BJ (cell line): Measurements from ENCODE around the gene SFXN1. TPM values are rescaled to one million over a fixed set of nuclear protein-coding genes. Genes with fewer than 3 reads are reported as not detected.

Experiments used
- CTCF ChIA-PET: fragments of 350-600 bp; formaldehyde crosslinking; extraction: SDS; loops from one replicate; lab custom pipeline; 2021; ENCODE audit warnings: antibody characterized with exemption, inconsistent platforms; lab: Yijun Ruan, JAX
- POLR2A ChIA-PET: fragments of 300-600 bp; sonication (Branson Sonifier 250); formaldehyde crosslinking; extraction: SDS; loops from one replicate; lab custom pipeline; 2021; ENCODE audit warnings: antibody characterized with exemption; lab: Charles Lee
- DNase-seq: peaks from one replicate; pipeline ENCODE4 v3.0.0-alpha.2; 2011; ENCODE audit warnings: low read depth
- H3K27me3 ChIP-seq: 2 replicates; pipeline ENCODE4 v1.6.0; 2011; ENCODE audit warnings: low read length; ENCODE audit not compliant: control insufficient read depth, insufficient read depth
- H3K36me3 ChIP-seq: 2 replicates; pipeline ENCODE4 v1.5.1; 2011; ENCODE audit warnings: low read length; ENCODE audit not compliant: control insufficient read depth, insufficient read depth
- H3K4me3 ChIP-seq: 2 replicates; pipeline ENCODE4 v1.5.1; 2011; ENCODE audit warnings: low read depth, mild to moderate bottlenecking, control low read depth, low read length
- polyA plus RNA-seq: library from polyadenylated mRNA; depleted of rRNA; stranded (reverse); fragments of >200 nt; gene quantifications from 2 replicates; pipeline ENCODE4 v1.2.3, GENCODE V29; 2011
- TF ChIP-seq, protein P1 (sequence below): IDR thresholded peaks from 2 replicates; pipeline ENCODE4 v1.5.1; 2011; ENCODE audit warnings: low read depth, mild to moderate bottlenecking, control low read depth, inconsistent platforms, low read length, moderate library complexity; ENCODE audit not compliant: insufficient read depth

Gene SFXN1
- polyA plus RNA-seq, 1 experiment = 89.9 TPM

DNA sequence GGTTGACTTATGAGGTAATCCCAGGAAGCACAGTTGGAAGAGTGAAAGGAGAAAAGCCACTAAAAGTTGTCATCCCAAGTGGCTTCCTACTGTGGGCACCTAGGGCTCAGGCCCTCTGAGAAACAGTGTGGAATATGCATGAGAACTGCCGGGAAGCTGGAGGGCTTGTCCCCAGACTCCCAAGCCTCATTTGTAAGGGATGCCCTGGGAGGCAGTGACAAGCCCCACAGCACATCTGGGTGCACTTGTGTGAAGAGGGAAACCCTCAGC is 64.5 kb downstream of the SFXN1 start:
- Histone ChIP-seq H3K27me3 (no peaks in the 10 kb centered on the region), H3K36me3 (no peaks in the 10 kb centered on the region), H3K4me3 (no peak overlapping the region)
- ChIA-PET POLR2A (no interaction called here), CTCF (interaction anchor here (1.2 to 2.1 kb wide), 2 partner anchors 9 to 18 kb away, joined by 3 to 8 read pairs; no protein-coding TSS in a partner anchor)
- TF ChIP-seq, protein P1, sequence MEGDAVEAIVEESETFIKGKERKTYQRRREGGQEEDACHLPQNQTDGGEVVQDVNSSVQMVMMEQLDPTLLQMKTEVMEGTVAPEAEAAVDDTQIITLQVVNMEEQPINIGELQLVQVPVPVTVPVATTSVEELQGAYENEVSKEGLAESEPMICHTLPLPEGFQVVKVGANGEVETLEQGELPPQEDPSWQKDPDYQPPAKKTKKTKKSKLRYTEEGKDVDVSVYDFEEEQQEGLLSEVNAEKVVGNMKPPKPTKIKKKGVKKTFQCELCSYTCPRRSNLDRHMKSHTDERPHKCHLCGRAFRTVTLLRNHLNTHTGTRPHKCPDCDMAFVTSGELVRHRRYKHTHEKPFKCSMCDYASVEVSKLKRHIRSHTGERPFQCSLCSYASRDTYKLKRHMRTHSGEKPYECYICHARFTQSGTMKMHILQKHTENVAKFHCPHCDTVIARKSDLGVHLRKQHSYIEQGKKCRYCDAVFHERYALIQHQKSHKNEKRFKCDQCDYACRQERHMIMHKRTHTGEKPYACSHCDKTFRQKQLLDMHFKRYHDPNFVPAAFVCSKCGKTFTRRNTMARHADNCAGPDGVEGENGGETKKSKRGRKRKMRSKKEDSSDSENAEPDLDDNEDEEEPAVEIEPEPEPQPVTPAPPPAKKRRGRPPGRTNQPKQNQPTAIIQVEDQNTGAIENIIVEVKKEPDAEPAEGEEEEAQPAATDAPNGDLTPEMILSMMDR = no peak
- no peak for DNase-seq

DNA sequence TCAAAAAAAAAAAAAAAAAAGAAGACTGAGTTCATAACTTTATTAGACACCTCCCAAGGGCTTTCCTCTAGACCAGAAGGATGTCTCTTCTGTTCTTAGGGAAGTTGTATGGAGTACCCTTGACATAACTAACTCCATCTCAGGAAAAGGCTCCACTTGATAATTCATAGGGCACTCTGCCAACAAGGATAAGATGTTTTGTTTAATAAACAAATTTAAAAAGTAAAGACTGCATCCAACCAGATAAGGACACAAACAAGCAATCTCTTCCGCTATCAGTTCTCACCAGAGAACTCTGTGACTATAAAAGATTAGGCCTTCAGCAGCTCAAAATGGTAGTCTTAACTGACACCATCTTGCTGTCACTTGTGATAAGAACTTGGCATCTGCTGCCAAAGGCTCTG is 65.8 kb downstream of the SFXN1 start:
- TF ChIP-seq, protein P1 = no peak
- no peak for DNase-seq
- POLR2A ChIA-PET = no interaction called here
- CTCF ChIA-PET = no interaction called here
- Histone ChIP-seq H3K36me3 (no peaks in the 10 kb centered on the region), H3K4me3 (no peak overlapping the region), H3K27me3 (no peaks in the 10 kb centered on the region)

DNA sequence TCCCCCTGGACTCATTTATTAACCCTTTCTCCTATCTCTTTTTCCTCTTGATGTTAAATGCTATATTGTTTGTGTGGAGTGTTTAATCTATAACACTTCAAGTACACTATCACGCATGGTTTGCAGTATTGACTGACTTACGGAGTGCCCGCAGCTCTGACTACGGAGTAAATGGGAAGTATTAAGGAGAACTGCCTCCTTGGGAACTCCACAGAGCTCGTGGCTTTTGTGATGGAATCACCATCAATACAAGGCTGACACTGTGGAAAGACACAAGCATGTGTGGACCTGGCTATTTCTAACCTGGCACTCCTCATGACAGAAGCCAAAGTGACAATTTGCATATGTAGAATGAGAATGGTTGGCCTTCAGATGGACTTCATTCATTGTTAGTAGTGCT is 66.2 kb downstream of the SFXN1 start:
- H3K4me3 ChIP-seq = no peak overlapping the region

DNA sequence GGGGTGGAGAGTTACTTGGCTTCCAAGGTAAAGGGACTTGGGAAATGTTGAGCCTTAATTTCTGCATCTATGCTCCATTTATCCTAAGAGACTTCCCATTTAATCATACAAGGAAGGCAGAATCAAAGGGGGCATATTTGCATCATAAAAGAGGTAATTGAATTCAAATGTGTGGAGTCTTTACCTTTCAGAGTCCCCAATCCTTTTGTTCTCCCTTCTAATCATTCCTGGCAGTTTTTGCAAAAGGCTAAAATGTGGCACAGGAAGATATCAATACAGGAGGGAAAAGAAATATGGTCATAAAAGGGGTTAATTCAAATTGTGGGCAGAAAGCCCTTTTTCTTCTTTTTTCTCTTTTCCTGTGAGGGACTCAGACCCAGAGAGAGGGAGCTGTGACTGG is 69.5 kb downstream of the SFXN1 start:
- POLR2A ChIA-PET = no interaction called here

More for the DNA sequence above, 66.2 kb downstream of the SFXN1 start:
- no peak for DNase-seq
- POLR2A ChIA-PET = no interaction called here
- TF ChIP-seq, protein P1 = no peak
- no peaks in the 10 kb centered on the region for H3K27me3 ChIP-seq
- CTCF ChIA-PET = no interaction called here
- no peaks in the 10 kb centered on the region for H3K36me3 ChIP-seq

DNA sequence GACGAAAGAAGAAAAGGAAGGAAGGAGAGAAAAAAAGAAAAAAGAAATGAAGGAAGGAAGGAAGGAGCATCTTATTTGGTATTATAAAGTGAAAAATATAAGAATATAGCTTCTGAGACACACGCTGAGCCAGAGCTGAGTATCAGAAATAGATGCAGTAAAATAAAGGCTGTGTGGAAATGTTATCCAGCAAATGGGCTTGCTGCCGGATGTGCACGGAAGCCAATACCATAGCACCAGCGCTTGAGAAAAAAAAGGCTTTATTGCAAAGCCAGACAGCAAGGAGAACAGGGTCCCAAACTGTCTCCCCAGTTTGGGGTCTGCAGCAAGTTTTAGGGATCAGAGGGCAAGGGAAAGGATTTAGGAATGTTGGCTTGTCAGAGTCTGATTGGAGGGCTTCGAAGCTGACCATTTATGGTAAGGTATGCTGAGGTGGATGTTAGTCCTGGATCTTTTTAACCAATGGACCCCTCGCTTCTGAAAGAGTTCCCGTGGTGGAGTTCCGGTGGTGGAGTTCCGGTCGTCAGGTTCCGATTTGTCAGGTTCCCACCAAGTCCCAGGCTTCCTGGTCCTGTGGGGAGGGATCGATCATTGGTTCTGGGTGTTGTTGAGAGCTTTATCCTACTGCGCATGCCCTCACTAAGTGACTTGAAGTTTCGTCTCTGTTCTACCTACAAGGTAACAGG is 70.4 kb downstream of the SFXN1 start:
- Histone ChIP-seq H3K36me3 (no peaks in the 10 kb centered on the region), H3K27me3 (no peaks in the 10 kb centered on the region), H3K4me3 (no peak overlapping the region)
- ChIA-PET POLR2A (no interaction called here), CTCF (interaction anchor here (1.6 kb wide), 1 partner anchor 15 kb away, joined by 3 read pairs; no protein-coding TSS in a partner anchor)
- TF ChIP-seq, protein P1 = no peak
- no peak for DNase-seq

More for the DNA sequence above, 69.5 kb downstream of the SFXN1 start:
- H3K27me3 ChIP-seq = no peaks in the 10 kb centered on the region
- H3K4me3 ChIP-seq = no peak overlapping the region
- CTCF ChIA-PET = no interaction called here
- no peak for DNase-seq
- TF ChIP-seq, protein P1 = no peak
- no peaks in the 10 kb centered on the region for H3K36me3 ChIP-seq
